ENCODE measurements around the gene OR52H1. TPM values are rescaled to one million over a fixed set of nuclear protein-coding genes. Genes with fewer than 3 reads are reported as not detected.

OR52H1 gene
- not detected in 2 replicates for total RNA-seq (2014; rRNA removed; shearing (Covaris generic))
- polyA plus RNA-seq (2016; fragmentation: Nextera tagmentation; extraction: Ambion mirVana), result not detected in 2 replicates

GRCh38 chr11:5548440-5548839, at the start of gene OR52H1:
Gene OR52H1, minus strand, starts transcription at chr11:5548540. Its CDS starts 3,035 bp downstream, at chr11:5545505.
- Histone ChIP-seq H3F3A (ENCODE audit: insufficient read depth) (no peaks in the 10 kb centered on the region), H3K36me3 (ENCODE audit: low read depth) (no peaks in the 10 kb centered on the region), H3K9ac (no peak within 1 kb of the TSS), H3K9me3 (ENCODE audit: low read depth) (no peaks in the 10 kb centered on the region), H3K4me2 (ENCODE audit: unreplicated experiment) (no peak within 1 kb of the TSS), H3K4me1 (ENCODE audit: insufficient read depth) (peaks cover 14% of the 10 kb centered on the region; the same call in 1 of the 2 replicates), H3K27me3 (replicated peaks; ENCODE audit: insufficient read depth) (no peaks in the 10 kb centered on the region), H4K20me1 (ENCODE audit: insufficient read depth) (no peaks in the 10 kb centered on the region), H3K27ac (no peak within 1 kb of the TSS), H3K79me2 (ENCODE audit: insufficient read depth) (no peaks in the 10 kb centered on the region), H2AFZ (no peak within 1 kb of the TSS), H3K4me3 (no peak within 1 kb of the TSS), H3K9me2 (ENCODE audit: insufficient read depth) (no peaks in the 10 kb centered on the region)
- in situ Hi-C loops (cut with MboI), result no loop called here
- WGBS, 2 experiments (ENCODE audit: low coverage in 1 of 2, low lambda C conversion rate in 2 of 2, missing lambda C conversion rate in 2 of 2), result 53 to 59% methylated on average over 1 of the region's 1 CpG
- DNase-seq, result no peak
- TF ChIP-seq EZH2phosphoT487 (IDR thresholded peaks at IDR 0.05; ENCODE audit: insufficient read depth, low read depth), result no peak
- TF ChIP-seq EZH2 (IDR thresholded peaks at IDR 0.05; ENCODE audit: insufficient read depth, poor library complexity, severe bottlenecking), result no peak

GRCh38 chr11:5597953-5598352, 49.6 kb upstream of the OR52H1 start:
- H3K27ac ChIP-seq, result no peak overlapping the region

GRCh38 chr11:5596607-5597201, 48.4 kb upstream of the OR52H1 start, which contains the start of gene TRIM6:
Gene TRIM6, plus strand, starts transcription at chr11:5596637. Its CDS starts 261 bp downstream, at chr11:5596898.
- no peaks in the 10 kb centered on the region for H4K20me1 ChIP-seq (ENCODE audit: insufficient read depth)
- 7 to 9% methylated on average over 20 of the region's 20 CpGs for WGBS, 2 experiments (ENCODE audit: low coverage in 1 of 2, low lambda C conversion rate in 2 of 2, missing lambda C conversion rate in 2 of 2)
- H3K4me3 ChIP-seq, result peak within 1 kb of the TSS; percentile 86
- no peaks in the 10 kb centered on the region for H3K79me2 ChIP-seq (ENCODE audit: insufficient read depth)
- peak; percentile 66 for DNase-seq
- no peaks in the 10 kb centered on the region for H3K36me3 ChIP-seq (ENCODE audit: low read depth)
- no peaks in the 10 kb centered on the region for H3K9me3 ChIP-seq (ENCODE audit: low read depth)
- peaks cover 11% of the 10 kb centered on the region; the same call in 1 of the 2 replicates for H3F3A ChIP-seq (ENCODE audit: insufficient read depth)
- in situ Hi-C loops (cut with MboI), result no loop called here
- peaks cover 9% of the 10 kb centered on the region for H3K4me1 ChIP-seq (ENCODE audit: insufficient read depth)
- H3K9me2 ChIP-seq (ENCODE audit: insufficient read depth), result no peaks in the 10 kb centered on the region
- peak within 1 kb of the TSS; percentile 90 for H2AFZ ChIP-seq
- peak within 1 kb of the TSS; percentile 78 for H3K9ac ChIP-seq
- TF ChIP-seq EZH2 (IDR thresholded peaks at IDR 0.05; ENCODE audit: insufficient read depth, poor library complexity, severe bottlenecking), result no peak
- TF ChIP-seq EZH2phosphoT487 (IDR thresholded peaks at IDR 0.05; ENCODE audit: insufficient read depth, low read depth), result no peak
- H3K27ac ChIP-seq, result no peak within 1 kb of the TSS
- peak within 1 kb of the TSS; percentile 95 for H3K4me2 ChIP-seq (ENCODE audit: unreplicated experiment)
- no peaks in the 10 kb centered on the region for H3K27me3 ChIP-seq (replicated peaks; ENCODE audit: insufficient read depth)

More at GRCh38 chr11:5597953-5598352, 49.6 kb upstream of the OR52H1 start:
- Histone ChIP-seq H2AFZ (no peak overlapping the region), H3K36me3 (ENCODE audit: low read depth) (no peaks in the 10 kb centered on the region), H3K4me2 (ENCODE audit: unreplicated experiment) (peak overlapping the region; percentile 95), H3K4me3 (no peak overlapping the region), H3F3A (ENCODE audit: insufficient read depth) (peaks cover 11% of the 10 kb centered on the region; the same call in 1 of the 2 replicates), H3K9me3 (ENCODE audit: low read depth) (no peaks in the 10 kb centered on the region), H3K27me3 (replicated peaks; ENCODE audit: insufficient read depth) (no peaks in the 10 kb centered on the region), H3K9ac (no peak overlapping the region), H4K20me1 (ENCODE audit: insufficient read depth) (no peaks in the 10 kb centered on the region), H3K79me2 (ENCODE audit: insufficient read depth) (no peaks in the 10 kb centered on the region), H3K9me2 (ENCODE audit: insufficient read depth) (no peaks in the 10 kb centered on the region), H3K4me1 (ENCODE audit: insufficient read depth) (peaks cover 9% of the 10 kb centered on the region)
- in situ Hi-C loops (cut with MboI), result no loop called here
- no peak for TF ChIP-seq EZH2 (IDR thresholded peaks at IDR 0.05; ENCODE audit: insufficient read depth, poor library complexity, severe bottlenecking)
- WGBS, 2 experiments (ENCODE audit: low coverage in 1 of 2, low lambda C conversion rate in 2 of 2, missing lambda C conversion rate in 2 of 2), result 47 to 57% methylated on average over 3 of the region's 3 CpGs
- no peak for DNase-seq

GRCh38 chr11:5593146-5593545, 44.8 kb upstream of the OR52H1 start:
- Histone ChIP-seq H4K20me1 (ENCODE audit: insufficient read depth) (no peaks in the 10 kb centered on the region), H3K4me2 (ENCODE audit: unreplicated experiment) (no peak overlapping the region), H3K4me1 (ENCODE audit: insufficient read depth) (peaks cover 6% of the 10 kb centered on the region), H3K27me3 (replicated peaks; ENCODE audit: insufficient read depth) (no peaks in the 10 kb centered on the region), H3K27ac (no peak overlapping the region), H3K36me3 (ENCODE audit: low read depth) (no peaks in the 10 kb centered on the region), H3K9me2 (ENCODE audit: insufficient read depth) (no peaks in the 10 kb centered on the region), H3F3A (ENCODE audit: insufficient read depth) (peaks cover 11% of the 10 kb centered on the region; the same call in 1 of the 2 replicates), H3K79me2 (ENCODE audit: insufficient read depth) (no peaks in the 10 kb centered on the region), H3K9me3 (ENCODE audit: low read depth) (no peaks in the 10 kb centered on the region), H3K4me3 (no peak overlapping the region), H3K9ac (no peak overlapping the region), H2AFZ (peak overlapping the region; percentile 53)
- 41 to 67% methylated on average over 1 of the region's 1 CpG for WGBS, 2 experiments (ENCODE audit: low coverage in 1 of 2, low lambda C conversion rate in 2 of 2, missing lambda C conversion rate in 2 of 2)
- TF ChIP-seq EZH2 (IDR thresholded peaks at IDR 0.05; ENCODE audit: insufficient read depth, poor library complexity, severe bottlenecking) (no peak), EZH2phosphoT487 (IDR thresholded peaks at IDR 0.05; ENCODE audit: insufficient read depth, low read depth) (no peak)
- in situ Hi-C loops (cut with MboI), result no loop called here
- no peak for DNase-seq
